Hematopoietic multipotent progenitor cell treated with erythropoietin and hydrocortisone succinate and interleukin-3 and kit ligand, for 15 days (in vitro differentiated cells): ENCODE data around the gene TMEM170A.

ENCODE experiments used
- DNase-seq: peaks from one replicate; pipeline ENCODE4 v3.0.0-alpha.2; 2015; ENCODE audit warnings: low spot score

Gene TMEM170A

GRCh38 chr16:75401691-75402090, 62.8 kb downstream of the TMEM170A start:
- no peak for DNase-seq

GRCh38 chr16:75398333-75398732, 66.2 kb downstream of the TMEM170A start:
- DNase-seq: no peak

GRCh38 chr16:75394941-75395340, 69.5 kb downstream of the TMEM170A start:
- no peak for DNase-seq
